ENCODE measurements around the gene ZSWIM5. TPM values are rescaled to one million over a fixed set of nuclear protein-coding genes. Genes with fewer than 3 reads are reported as not detected.
"Not testable (repeated sequence)": the region's sequence is repeated elsewhere in the genome, so short reads cannot be mapped to it uniquely, and the experiment has no call there.

The ZSWIM5 gene
- total RNA-seq, 1 experiment from 2014 or later, result 0.40 TPM

DNA sequence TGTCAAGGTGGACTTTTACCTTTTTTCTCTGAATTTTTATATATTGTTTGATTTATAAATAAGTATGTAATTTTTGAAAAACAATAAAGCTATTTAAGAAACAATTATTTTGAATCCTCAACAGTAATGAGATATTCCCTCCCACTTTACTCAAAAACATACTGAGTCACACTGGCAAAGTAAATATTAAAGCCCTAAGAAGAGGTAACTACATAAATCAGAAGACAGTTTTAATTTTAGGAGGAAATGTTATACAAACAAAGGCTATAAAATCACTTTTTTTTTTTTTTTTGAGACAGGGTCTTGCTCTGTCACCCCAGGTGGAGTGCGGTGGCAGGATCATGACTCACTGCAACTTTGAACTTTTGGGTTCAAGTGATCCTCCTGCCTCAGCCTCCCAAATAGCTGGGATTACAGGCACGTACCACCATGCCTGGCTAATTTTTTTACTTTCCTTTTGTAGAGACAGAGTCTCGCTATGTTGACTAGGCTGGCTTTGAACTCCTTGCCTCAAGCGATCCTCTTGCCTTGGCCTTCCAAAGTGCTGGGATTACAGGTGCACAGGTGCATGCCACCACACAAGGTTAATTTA, 36.2 kb downstream of the ZSWIM5 start:
- no peak for DNase-seq
- no TSS peak for BruUV-seq (replicated peaks)
- Mint-ChIP-seq H3K27me3 (ENCODE audit: unreplicated experiment) (peaks cover 18% of the 10 kb centered on the region), H3K36me3 (ENCODE audit: insufficient read depth, unreplicated experiment) (peaks cover 6% of the 10 kb centered on the region), H3K9me3 (ENCODE audit: low read depth, unreplicated experiment) (no peaks in the 10 kb centered on the region), H3K27ac (ENCODE audit: unreplicated experiment) (no peak overlapping the region), H3K4me1 (ENCODE audit: low read depth, unreplicated experiment) (no peaks in the 10 kb centered on the region), H3K4me3 (ENCODE audit: low read depth, unreplicated experiment) (no peak overlapping the region)
- TF ChIP-seq, protein P1, sequence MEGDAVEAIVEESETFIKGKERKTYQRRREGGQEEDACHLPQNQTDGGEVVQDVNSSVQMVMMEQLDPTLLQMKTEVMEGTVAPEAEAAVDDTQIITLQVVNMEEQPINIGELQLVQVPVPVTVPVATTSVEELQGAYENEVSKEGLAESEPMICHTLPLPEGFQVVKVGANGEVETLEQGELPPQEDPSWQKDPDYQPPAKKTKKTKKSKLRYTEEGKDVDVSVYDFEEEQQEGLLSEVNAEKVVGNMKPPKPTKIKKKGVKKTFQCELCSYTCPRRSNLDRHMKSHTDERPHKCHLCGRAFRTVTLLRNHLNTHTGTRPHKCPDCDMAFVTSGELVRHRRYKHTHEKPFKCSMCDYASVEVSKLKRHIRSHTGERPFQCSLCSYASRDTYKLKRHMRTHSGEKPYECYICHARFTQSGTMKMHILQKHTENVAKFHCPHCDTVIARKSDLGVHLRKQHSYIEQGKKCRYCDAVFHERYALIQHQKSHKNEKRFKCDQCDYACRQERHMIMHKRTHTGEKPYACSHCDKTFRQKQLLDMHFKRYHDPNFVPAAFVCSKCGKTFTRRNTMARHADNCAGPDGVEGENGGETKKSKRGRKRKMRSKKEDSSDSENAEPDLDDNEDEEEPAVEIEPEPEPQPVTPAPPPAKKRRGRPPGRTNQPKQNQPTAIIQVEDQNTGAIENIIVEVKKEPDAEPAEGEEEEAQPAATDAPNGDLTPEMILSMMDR (IDR thresholded peaks at IDR 0.05; ENCODE audit: unreplicated experiment), result no peak
- CTCF ChIA-PET, result no interaction called here
- intact Hi-C loops (cut with micrococcal nuclease; ENCODE audit: unreplicated experiment), result no loop called here

DNA sequence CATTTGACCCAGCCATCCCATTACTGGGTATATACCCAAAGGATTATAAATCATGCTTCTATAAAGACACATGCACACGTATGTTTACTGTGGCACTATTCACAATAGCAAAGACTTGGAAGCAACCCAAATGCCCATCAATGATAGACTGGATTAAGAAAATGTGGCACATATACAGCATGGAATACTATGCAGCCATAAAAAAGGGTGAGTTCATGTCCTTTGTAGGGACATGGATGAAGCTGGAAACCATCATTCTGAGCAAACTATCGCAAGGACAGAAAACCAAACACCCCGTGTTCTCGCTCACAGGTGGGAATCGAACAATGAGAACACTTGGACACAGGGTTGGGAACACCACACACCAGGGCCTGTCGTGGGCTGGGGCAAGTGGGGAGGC, 38.5 kb downstream of the ZSWIM5 start:
- H3K9me3 Mint-ChIP-seq (ENCODE audit: low read depth, unreplicated experiment); DNase-seq; H3K27ac Mint-ChIP-seq (ENCODE audit: unreplicated experiment); H3K4me3 Mint-ChIP-seq (ENCODE audit: low read depth, unreplicated experiment); H3K4me1 Mint-ChIP-seq (ENCODE audit: low read depth, unreplicated experiment); CTCF ChIA-PET; H3K36me3 Mint-ChIP-seq (ENCODE audit: insufficient read depth, unreplicated experiment); intact Hi-C loops (cut with micrococcal nuclease; ENCODE audit: unreplicated experiment); BruUV-seq (replicated peaks): not testable (repeated sequence)
- peaks cover 41% of the 10 kb centered on the region for H3K27me3 Mint-ChIP-seq (ENCODE audit: unreplicated experiment)

DNA sequence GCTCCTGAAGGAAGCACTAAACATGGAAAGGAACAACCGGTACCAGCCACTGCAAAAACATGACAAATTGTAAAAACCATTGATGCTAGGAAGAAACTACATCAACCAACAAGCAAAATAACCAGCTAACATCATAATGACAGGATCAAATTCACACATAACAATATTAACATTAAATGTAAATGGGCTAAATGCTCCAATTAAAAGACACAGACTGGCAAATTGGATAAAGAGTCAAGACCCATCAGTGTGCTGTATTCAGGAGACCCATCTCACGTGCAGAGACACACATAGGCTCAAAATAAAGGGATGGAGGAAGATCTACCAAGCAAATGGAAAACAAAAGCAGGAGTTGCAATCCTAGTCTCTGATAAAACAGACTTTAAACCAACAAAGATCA, 42.1 kb downstream of the ZSWIM5 start:
- peaks cover 42% of the 10 kb centered on the region for H3K27me3 Mint-ChIP-seq (ENCODE audit: unreplicated experiment)
- H3K27ac Mint-ChIP-seq (ENCODE audit: unreplicated experiment); BruUV-seq (replicated peaks); H3K4me1 Mint-ChIP-seq (ENCODE audit: low read depth, unreplicated experiment); CTCF ChIA-PET; H3K9me3 Mint-ChIP-seq (ENCODE audit: low read depth, unreplicated experiment); intact Hi-C loops (cut with micrococcal nuclease; ENCODE audit: unreplicated experiment); H3K4me3 Mint-ChIP-seq (ENCODE audit: low read depth, unreplicated experiment); H3K36me3 Mint-ChIP-seq (ENCODE audit: insufficient read depth, unreplicated experiment); DNase-seq: not testable (repeated sequence)

DNA sequence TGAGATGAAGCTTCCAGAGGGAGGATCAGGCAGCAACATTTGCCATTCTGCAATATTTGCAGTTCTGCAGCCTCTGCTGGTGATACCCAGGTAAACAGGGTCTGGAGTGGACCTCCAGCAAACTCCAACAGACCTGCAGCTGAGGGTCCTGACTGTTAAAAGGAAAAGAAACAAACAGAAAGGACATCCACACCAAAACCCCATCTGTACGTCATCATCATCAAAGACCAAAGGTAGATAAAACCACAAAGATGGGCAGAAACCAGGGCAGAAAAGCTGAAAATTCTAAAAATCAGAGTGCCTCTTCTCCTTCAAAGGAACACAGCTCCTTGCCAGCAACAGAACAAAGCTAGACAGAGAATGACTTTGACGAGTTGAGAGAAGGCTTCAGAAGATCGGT, 43.3 kb downstream of the ZSWIM5 start:
- H3K4me1 Mint-ChIP-seq (ENCODE audit: low read depth, unreplicated experiment); DNase-seq; H3K27ac Mint-ChIP-seq (ENCODE audit: unreplicated experiment); H3K36me3 Mint-ChIP-seq (ENCODE audit: insufficient read depth, unreplicated experiment); intact Hi-C loops (cut with micrococcal nuclease; ENCODE audit: unreplicated experiment); H3K4me3 Mint-ChIP-seq (ENCODE audit: low read depth, unreplicated experiment); H3K9me3 Mint-ChIP-seq (ENCODE audit: low read depth, unreplicated experiment); BruUV-seq (replicated peaks): not testable (repeated sequence)
- peaks cover 42% of the 10 kb centered on the region for H3K27me3 Mint-ChIP-seq (ENCODE audit: unreplicated experiment)
- CTCF ChIA-PET, result interaction anchor here (0.6 kb wide), 1 partner anchor 292 kb away, joined by 3 read pairs; no protein-coding TSS in a partner anchor

DNA sequence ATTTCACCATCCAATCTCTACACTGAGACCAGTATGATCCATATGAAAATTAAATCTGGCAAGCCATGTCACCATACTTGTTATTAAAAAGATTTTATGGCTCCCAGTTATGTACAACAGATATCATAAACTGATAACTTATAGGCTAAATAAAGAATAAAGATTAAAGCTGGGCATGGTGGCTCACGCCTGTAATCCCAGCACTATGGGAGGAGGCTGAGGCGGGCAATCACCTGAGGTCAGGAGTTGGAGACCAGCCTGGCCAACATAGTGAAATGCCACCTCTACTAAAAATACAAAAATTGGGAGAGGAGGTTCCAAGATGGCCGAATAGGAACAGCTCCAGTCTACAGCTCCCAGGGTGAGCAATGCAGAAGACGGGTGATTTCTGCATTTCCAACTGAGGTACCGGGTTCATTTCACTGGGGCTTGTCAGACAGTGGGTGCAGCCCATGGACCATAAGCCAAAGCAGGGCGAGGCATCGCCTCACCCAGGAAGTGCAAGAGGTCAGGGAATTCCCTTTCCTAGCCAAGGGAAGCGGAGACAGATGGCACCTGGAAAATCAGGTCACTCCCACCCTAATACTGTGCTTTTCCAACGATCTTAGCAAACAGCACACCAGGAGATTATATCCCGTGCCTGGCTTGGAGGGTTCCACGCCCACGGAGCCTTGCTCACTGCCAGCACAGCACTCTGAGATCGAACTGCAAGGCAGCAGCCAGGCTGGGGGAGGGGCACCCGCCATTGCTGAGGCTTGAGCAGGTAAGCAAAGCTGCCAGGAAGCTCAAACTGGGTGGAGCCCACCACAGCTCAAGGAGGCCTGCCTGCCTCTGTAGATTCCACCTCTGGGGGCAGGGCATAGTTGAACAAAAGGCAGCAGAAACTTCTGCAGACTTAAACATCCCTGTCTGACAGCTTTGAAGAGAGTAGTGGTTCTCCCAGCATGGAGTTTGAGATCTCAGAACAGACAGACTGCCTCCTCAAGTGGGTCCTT, 44.1 kb downstream of the ZSWIM5 start:
- not testable (repeated sequence) for H3K4me3 Mint-ChIP-seq (ENCODE audit: low read depth, unreplicated experiment); BruUV-seq (replicated peaks)

DNA sequence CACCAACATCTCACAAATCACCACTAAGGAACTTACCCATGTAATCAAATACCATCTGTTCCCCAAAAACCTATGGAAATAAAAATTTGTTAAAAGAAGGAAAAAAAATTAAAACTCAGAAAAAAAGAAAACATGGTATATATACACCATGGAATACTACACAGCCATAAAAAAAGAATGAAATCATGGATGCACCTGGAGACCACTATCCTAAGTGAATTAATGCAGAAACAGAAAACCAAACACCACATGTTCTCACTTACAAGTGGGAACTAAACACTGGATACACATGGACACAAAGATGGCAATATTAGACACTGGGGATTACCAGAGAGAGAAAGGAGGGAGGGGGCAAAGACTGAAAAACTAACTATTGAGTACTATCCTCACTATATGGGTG, 50.4 kb downstream of the ZSWIM5 start:
- TF ChIP-seq, protein P1 (IDR thresholded peaks at IDR 0.05; ENCODE audit: unreplicated experiment), result no peak
- Mint-ChIP-seq H3K27ac (ENCODE audit: unreplicated experiment) (no peak overlapping the region), H3K9me3 (ENCODE audit: low read depth, unreplicated experiment) (no peaks in the 10 kb centered on the region), H3K4me1 (ENCODE audit: low read depth, unreplicated experiment) (no peaks in the 10 kb centered on the region), H3K27me3 (ENCODE audit: unreplicated experiment) (peaks cover 26% of the 10 kb centered on the region), H3K4me3 (ENCODE audit: low read depth, unreplicated experiment) (no peak overlapping the region), H3K36me3 (ENCODE audit: insufficient read depth, unreplicated experiment) (no peaks in the 10 kb centered on the region)
- CTCF ChIA-PET, result interaction anchor here (0.6 kb wide), 1 partner anchor 34 kb away, joined by 6 read pairs; no protein-coding TSS in a partner anchor
- no peak for DNase-seq
- intact Hi-C loops (cut with micrococcal nuclease; ENCODE audit: unreplicated experiment), result no loop called here
- no TSS peak for BruUV-seq (replicated peaks)

More for the DNA sequence above, 44.1 kb downstream of the ZSWIM5 start:
- H3K27ac Mint-ChIP-seq (ENCODE audit: unreplicated experiment); H3K36me3 Mint-ChIP-seq (ENCODE audit: insufficient read depth, unreplicated experiment); H3K9me3 Mint-ChIP-seq (ENCODE audit: low read depth, unreplicated experiment); intact Hi-C loops (cut with micrococcal nuclease; ENCODE audit: unreplicated experiment); DNase-seq; H3K4me1 Mint-ChIP-seq (ENCODE audit: low read depth, unreplicated experiment): not testable (repeated sequence)
- H3K27me3 Mint-ChIP-seq (ENCODE audit: unreplicated experiment), result peaks cover 42% of the 10 kb centered on the region
- CTCF ChIA-PET, result interaction anchor here (0.6 kb wide), 1 partner anchor 292 kb away, joined by 3 read pairs; no protein-coding TSS in a partner anchor

Data from Calu3 (cell line).